GM12878 (cell line): Measurements from ENCODE around the gene PSMC4. TPM values are rescaled to one million over a fixed set of nuclear protein-coding genes. Genes with fewer than 3 reads are reported as not detected.

Source experiments
- ATAC-seq: fragments of 200-7000 bp; cut with Tn5 transposase; 3 replicates; pipeline ENCODE4 v1.9.1; 2020; ENCODE audit warnings: mild to moderate bottlenecking, moderate library complexity
- BruUV-seq: library from RNA; stranded (reverse); fragments of 400-500 nt; replicated peaks from 2 replicates; lab custom pipeline; 2021; lab: Mats Ljungman, UMichigan
- CTCF ChIA-PET: fragments of 300-600 bp; sonication (Branson Sonifier 250); formaldehyde crosslinking; extraction: SDS; loops from one replicate; lab custom pipeline; 2021; ENCODE audit warnings: inconsistent platforms; lab: Yijun Ruan, JAX
- POLR2A ChIA-PET: fragments of 350-600 bp; formaldehyde crosslinking; extraction: SDS; loops from one replicate; lab custom pipeline; 2021; ENCODE audit warnings: inconsistent platforms; lab: Charles Lee
- RAD21 ChIA-PET: fragments of 300-600 bp; sonication (Branson Sonifier 250); formaldehyde crosslinking; loops from one replicate; lab custom pipeline; 2023; ENCODE audit warnings: antibody characterized with exemption; ENCODE audit not compliant: unreplicated experiment; lab: Charles Lee
- SMC1A ChIA-PET: fragments of 300-600 bp; sonication (Branson Sonifier 250); formaldehyde crosslinking; loops from one replicate; lab custom pipeline; 2023; ENCODE audit not compliant: unreplicated experiment, uncharacterized antibody; lab: Charles Lee
- DNase-seq: peaks from one replicate; pipeline ENCODE4 v3.0.0-alpha.2; 2011; ENCODE audit warnings: low read depth, low spot score
- FAIRE-seq: peaks from 3 replicates; lab custom pipeline; 2011; peaks lifted over from hg19 to GRCh38; lab: Jason Lieb, UNC
- H2AFZ ChIP-seq: 2 replicates; pipeline ENCODE4 v1.6.0; 2011; ENCODE audit warnings: low read depth, low read length, control low read depth; ENCODE audit not compliant: control insufficient read depth
- H3K27ac ChIP-seq: 2 replicates; pipeline ENCODE4 v1.5.1; 2011; ENCODE audit warnings: control low read depth; ENCODE audit not compliant: control insufficient read depth, insufficient read depth
- H3K27me3 ChIP-seq, 2 experiments: replicated peaks in 1 of 2; 2 replicates each; pipeline versions ENCODE4 v1.6.0 to v1.6.1; 2011; ENCODE audit warnings: low read length in 1 of 2; ENCODE audit not compliant: control insufficient read depth in 2 of 2, insufficient read depth in 2 of 2
- H3K36me3 ChIP-seq, 2 experiments: 2 replicates each; pipeline ENCODE4 v1.5.1; 2011; ENCODE audit warnings: low read length in 1 of 2; ENCODE audit not compliant: control insufficient read depth in 2 of 2, insufficient read depth in 2 of 2
- H3K4me1 ChIP-seq: 2 replicates; pipeline ENCODE4 v1.6.1; 2011; ENCODE audit warnings: mild to moderate bottlenecking, low read length, moderate library complexity, mixed read lengths; ENCODE audit not compliant: control insufficient read depth, insufficient read depth
- H3K4me2 ChIP-seq: 2 replicates; pipeline ENCODE4 v1.6.0; 2011; ENCODE audit warnings: control low read depth; ENCODE audit not compliant: control insufficient read depth, insufficient read depth
- H3K4me3 ChIP-seq: fragments of 200-600 bp; sonication (generic); 2 replicates; pipeline ENCODE4 v1.5.1; 2016
- H3K79me2 ChIP-seq: 2 replicates; pipeline ENCODE4 v1.6.0; 2011; ENCODE audit warnings: low read length; ENCODE audit not compliant: control insufficient read depth, insufficient read depth
- H3K9ac ChIP-seq: 2 replicates; pipeline ENCODE4 v1.8.0; 2011; ENCODE audit warnings: low read length, control low read depth, mixed read lengths; ENCODE audit not compliant: control insufficient read depth, insufficient read depth
- H3K9me3 ChIP-seq: replicated peaks from 3 replicates; pipeline ENCODE4 v1.5.1; 2011; ENCODE audit warnings: mild to moderate bottlenecking, low read length; ENCODE audit not compliant: control insufficient read depth, insufficient read depth
- H4K20me1 ChIP-seq: 2 replicates; pipeline ENCODE4 v1.6.0; 2011; ENCODE audit not compliant: control insufficient read depth, insufficient read depth
- EGR1 ChIP-seq, 2 experiments: IDR thresholded peaks; 1 replicate in 1 of 2; 2 replicates in 1 of 2; pipeline ENCODE4 v1.6.1; 2011 to 2012; ENCODE audit warnings: low read depth in 2 of 2, low read length in 2 of 2, borderline replicate concordance in 1 of 2, mild to moderate bottlenecking in 1 of 2, moderate library complexity in 1 of 2
- HDAC6 ChIP-seq: fragments of 200-600 bp; sonication (generic); IDR thresholded peaks from one replicate; pipeline ENCODE4 v1.8.0; 2017; ENCODE audit warnings: antibody characterized with exemption; ENCODE audit not compliant: unreplicated experiment
- NFXL1 ChIP-seq: fragments of 450-650 bp; IDR thresholded peaks from 2 replicates; pipeline ENCODE4 v1.6.1; 2017; ENCODE audit warnings: antibody characterized with exemption, mild to moderate bottlenecking, borderline replicate concordance
- NFYB ChIP-seq: IDR thresholded peaks from 2 replicates; pipeline ENCODE4 v1.6.1; 2011; ENCODE audit warnings: low read depth, mild to moderate bottlenecking, low read length, improper control_type of control experiment, moderate library complexity; ENCODE audit not compliant: insufficient read depth
- POLR2AphosphoS5 ChIP-seq: IDR thresholded peaks from 2 replicates; pipeline ENCODE4 v1.6.1; 2011; ENCODE audit warnings: mild to moderate bottlenecking, low read length, inconsistent platforms
- YY1 ChIP-seq: IDR thresholded peaks from 2 replicates; pipeline ENCODE4 v1.6.1; 2011; ENCODE audit warnings: low read depth, mild to moderate bottlenecking, low read length
- ZNF384 ChIP-seq: IDR thresholded peaks from 2 replicates; pipeline ENCODE4 v1.6.1; 2012; ENCODE audit warnings: low read depth, mild to moderate bottlenecking, low read length, improper control_type of control experiment, borderline replicate concordance
- WGBS: methylation state at CpG from one replicate; pipeline ENCODE4 v1.1.6; 2016; ENCODE audit warnings: low lambda C conversion rate; ENCODE audit not compliant: insufficient replicate concordance, insufficient coverage; ENCODE audit errors: missing lambda C conversion rate; 5-methylcytosine and 5-hydroxymethylcytosine counted together
- in situ Hi-C: fragments of 300-500 bp; cut with MboI; formaldehyde crosslinking; loops from 9 replicates; pipeline ENCODE4 v1.14.3; 2018; ENCODE audit warnings: mixed read lengths
- intact Hi-C: fragments of 100-400 bp; cut with micrococcal nuclease; formaldehyde crosslinking; loops from one replicate; pipeline ENCODE4 v1.14.2; 2022; ENCODE audit not compliant: unreplicated experiment
- polyA plus RNA-seq, 11 experiments: library from polyadenylated mRNA; depleted of rRNA in 4 of 11; unstranded in 6 of 11; stranded (reverse) in 5 of 11; fragments of >200 nt; fragmentation: Nextera tagmentation in 4 of 11; fragmentation: Illumina TruSeq in 1 of 11; extraction: Ambion mirVana in 4 of 11; extraction: Trizol in 1 of 11; gene quantifications; 1 replicate in 1 of 11; 2 replicates in 10 of 11; pipeline versions ENCODE4 v1.2.1 to v1.2.3, GENCODE V29; 2011 to 2016; ENCODE audit warnings: inconsistent platforms in 2 of 11, missing spikeins in 2 of 11, low read depth in 1 of 11
- total RNA-seq, 4 experiments: library from RNA; depleted of rRNA in 3 of 4; stranded (reverse); fragments of >200 nt in 3 of 4; fragmentation: Illumina TruSeq in 1 of 4; extraction: Trizol in 1 of 4; gene quantifications; 2 replicates each; pipeline versions ENCODE4 v1.2.1 to v1.2.3, GENCODE V29; 2013 to 2021
- TF ChIP-seq, protein P1 (sequence below): fragments of 450-650 bp; IDR thresholded peaks from 2 replicates; pipeline ENCODE4 v1.6.1; 2017; ENCODE audit warnings: antibody characterized with exemption, mild to moderate bottlenecking, moderate library complexity

PSMC4 gene
- total and polyA plus RNA-seq, 10 of the 15 experiments (the other 5 are each of a cell fraction or from before 2014, with no cell fraction given) = 55.2 to 328 (median 127) TPM

DNA sequence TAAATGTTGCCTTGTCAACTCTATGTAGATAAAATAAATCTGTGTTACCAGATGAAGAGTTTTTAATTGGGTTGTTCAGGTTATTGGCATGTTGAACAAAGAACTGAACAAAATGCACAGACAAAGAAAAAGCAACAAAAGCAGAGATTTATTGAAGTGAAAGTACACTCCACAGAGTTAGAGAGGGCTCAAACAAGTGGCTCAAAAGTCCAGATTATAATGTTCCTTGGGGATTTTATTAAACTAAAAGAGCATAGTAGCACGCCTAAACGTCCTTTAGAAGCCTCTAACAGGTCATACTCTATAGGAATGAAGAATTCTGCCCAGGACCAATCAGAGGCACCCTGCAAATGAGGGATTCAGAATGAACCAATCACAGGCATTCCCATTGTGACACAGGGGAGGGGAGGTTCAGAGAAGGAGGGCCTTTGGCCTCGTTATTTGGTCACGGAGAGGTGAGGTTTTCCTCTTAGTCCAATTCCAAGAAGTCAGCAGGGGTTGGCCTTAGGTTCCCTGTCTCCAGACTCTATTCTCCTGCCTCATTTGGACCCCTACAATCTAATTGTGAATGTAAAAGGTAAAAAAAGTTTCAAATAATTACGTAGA lies 12.8 kb downstream of the PSMC4 start:
- DNase-seq (no peak), ATAC-seq (no peak), FAIRE-seq (no peak)
- no peak overlapping the region for H3K9ac ChIP-seq
- RAD21 ChIA-PET = no interaction called here
- H3K9me3 ChIP-seq = peaks cover 10% of the 10 kb centered on the region
- POLR2A ChIA-PET = no interaction called here
- BruUV-seq = no TSS peak
- in situ Hi-C loops = no loop called here
- 97% methylated on average over 5 of the region's 5 CpGs for WGBS
- CTCF ChIA-PET = interaction anchor here (0.6 to 1.5 kb wide), 2 partner anchors 13 to 979 kb away, joined by 3 read pairs; partner anchors contain the start of gene PSMC4
- H3K27me3 ChIP-seq = no peaks in the 10 kb centered on the region
- no peaks in the 10 kb centered on the region for H3K79me2 ChIP-seq
- H3K27ac ChIP-seq = no peak overlapping the region
- TF ChIP-seq HDAC6 = no peak
- TF ChIP-seq NFYB = peak; percentile 67; the same call in 1 of the 2 replicates
- TF ChIP-seq POLR2AphosphoS5 = no peak
- TF ChIP-seq EGR1 (IDR thresholded peaks at IDR 0.05; ENCODE audit: borderline replicate concordance in 1 of 2, low read depth in 2 of 2, low read length in 2 of 2) = no peak
- TF ChIP-seq NFXL1 = no peak
- no peak for TF ChIP-seq YY1
- TF ChIP-seq, protein P1, sequence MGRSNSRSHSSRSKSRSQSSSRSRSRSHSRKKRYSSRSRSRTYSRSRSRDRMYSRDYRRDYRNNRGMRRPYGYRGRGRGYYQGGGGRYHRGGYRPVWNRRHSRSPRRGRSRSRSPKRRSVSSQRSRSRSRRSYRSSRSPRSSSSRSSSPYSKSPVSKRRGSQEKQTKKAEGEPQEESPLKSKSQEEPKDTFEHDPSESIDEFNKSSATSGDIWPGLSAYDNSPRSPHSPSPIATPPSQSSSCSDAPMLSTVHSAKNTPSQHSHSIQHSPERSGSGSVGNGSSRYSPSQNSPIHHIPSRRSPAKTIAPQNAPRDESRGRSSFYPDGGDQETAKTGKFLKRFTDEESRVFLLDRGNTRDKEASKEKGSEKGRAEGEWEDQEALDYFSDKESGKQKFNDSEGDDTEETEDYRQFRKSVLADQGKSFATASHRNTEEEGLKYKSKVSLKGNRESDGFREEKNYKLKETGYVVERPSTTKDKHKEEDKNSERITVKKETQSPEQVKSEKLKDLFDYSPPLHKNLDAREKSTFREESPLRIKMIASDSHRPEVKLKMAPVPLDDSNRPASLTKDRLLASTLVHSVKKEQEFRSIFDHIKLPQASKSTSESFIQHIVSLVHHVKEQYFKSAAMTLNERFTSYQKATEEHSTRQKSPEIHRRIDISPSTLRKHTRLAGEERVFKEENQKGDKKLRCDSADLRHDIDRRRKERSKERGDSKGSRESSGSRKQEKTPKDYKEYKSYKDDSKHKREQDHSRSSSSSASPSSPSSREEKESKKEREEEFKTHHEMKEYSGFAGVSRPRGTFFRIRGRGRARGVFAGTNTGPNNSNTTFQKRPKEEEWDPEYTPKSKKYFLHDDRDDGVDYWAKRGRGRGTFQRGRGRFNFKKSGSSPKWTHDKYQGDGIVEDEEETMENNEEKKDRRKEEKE = no peak
- no peak for TF ChIP-seq ZNF384
- H3K4me3 ChIP-seq = no peak overlapping the region
- SMC1A ChIA-PET = no interaction called here
- no peak overlapping the region for H3K4me2 ChIP-seq
- H2AFZ ChIP-seq = no peak overlapping the region
- no peaks in the 10 kb centered on the region for H3K4me1 ChIP-seq
- H4K20me1 ChIP-seq = no peaks in the 10 kb centered on the region
- intact Hi-C loops = no loop called here
- H3K36me3 ChIP-seq = peaks cover 11 to 33% of the 10 kb centered on the region in 2 experiments
